K562 (cell line): ENCODE data around the gene INO80D. TPM values are rescaled to one million over a fixed set of nuclear protein-coding genes. Genes with fewer than 3 reads are reported as not detected.

Experiments used
- E2F8 ChIP-seq: fragments of 450-650 bp; IDR thresholded peaks from 2 replicates; pipeline ENCODE4 v1.7.1; 2018; ENCODE audit warnings: mild to moderate bottlenecking, low read depth; ENCODE audit not compliant: partially characterized antibody
- GATAD2B ChIP-seq: fragments of 450-650 bp; IDR thresholded peaks from 2 replicates; pipeline ENCODE4 v1.6.1; 2017; ENCODE audit warnings: mild to moderate bottlenecking, borderline replicate concordance
- HMGN3 ChIP-seq: IDR thresholded peaks from 2 replicates; pipeline ENCODE4 v1.6.1; 2011; ENCODE audit warnings: borderline replicate concordance, low read depth, mild to moderate bottlenecking, mixed read lengths, low read length; ENCODE audit not compliant: insufficient read length; ENCODE audit errors: extremely low read depth
- MCM3 ChIP-seq: fragments of 450-650 bp; IDR thresholded peaks from 2 replicates; pipeline ENCODE4 v1.6.1; 2016
- NFATC3 ChIP-seq: fragments of 450-650 bp; IDR thresholded peaks from 2 replicates; pipeline ENCODE4 v1.6.1; 2017; ENCODE audit warnings: mild to moderate bottlenecking
- RBBP5 ChIP-seq: fragments of 200-600 bp; sonication (generic); IDR thresholded peaks from 2 replicates; pipeline ENCODE4 v1.6.1; 2012; ENCODE audit warnings: borderline replicate concordance, mild to moderate bottlenecking, low read length, control low read depth, inconsistent platforms; ENCODE audit not compliant: insufficient read depth, poor library complexity, severe bottlenecking
- SOX6 ChIP-seq: fragments of 450-650 bp; IDR thresholded peaks from 2 replicates; pipeline ENCODE4 v1.6.1; 2014; ENCODE audit warnings: mild to moderate bottlenecking
- SRF ChIP-seq, 2 experiments: fragments of 250-450, 450-650 bp in 1 of 2; sonication (Bioruptor Pico) in 1 of 2; sonication (generic) in 1 of 2; formaldehyde crosslinking; IDR thresholded peaks; 2 replicates each; pipeline versions ENCODE4 v1.5.0 to v1.5.1; 2020 to 2022; ENCODE audit warnings: mild to moderate bottlenecking in 1 of 2, missing genetic modification reagents in 1 of 2
- YBX1 ChIP-seq: fragments of 450-650 bp; IDR thresholded peaks from 2 replicates; pipeline ENCODE4 v1.7.1; 2016; ENCODE audit warnings: mild to moderate bottlenecking
- ZEB2 ChIP-seq: fragments of 450-650 bp; IDR thresholded peaks from 2 replicates; pipeline ENCODE4 v1.6.1; 2016
- ZNF124 ChIP-seq: sonication (generic); formaldehyde crosslinking; IDR thresholded peaks from 2 replicates; pipeline ENCODE4 v1.8.1; 2022; ENCODE audit warnings: missing genetic modification reagents
- ZNF445 ChIP-seq: fragments of 250-450 bp; sonication (Bioruptor Pico); IDR thresholded peaks from 2 replicates; pipeline ENCODE4 v1.4.0; 2020; ENCODE audit warnings: low read depth, mild to moderate bottlenecking, moderate library complexity
- ZNF551 ChIP-seq: fragments of 250-450 bp; sonication (Bioruptor Pico); IDR thresholded peaks from 2 replicates; pipeline ENCODE4 v1.5.0; 2021; ENCODE audit warnings: mild to moderate bottlenecking, moderate library complexity
- ZNF77 ChIP-seq: fragments of 250-450 bp; sonication (Bioruptor Pico); IDR thresholded peaks from 2 replicates; pipeline ENCODE4 v1.5.0; 2020
- polyA plus RNA-seq, 8 experiments: library from polyadenylated mRNA; depleted of rRNA in 4 of 8; stranded (reverse) in 5 of 8; unstranded in 3 of 8; fragments of >200 nt; fragmentation: Nextera tagmentation in 2 of 8; fragmentation: Illumina TruSeq in 1 of 8; extraction: Ambion mirVana in 2 of 8; extraction: Trizol in 1 of 8; gene quantifications; 2 replicates each; pipeline versions ENCODE4 v1.2.1 to v1.2.3, GENCODE V29; 2011 to 2014; ENCODE audit warnings: inconsistent platforms in 1 of 8, missing spikeins in 1 of 8
- total RNA-seq, 7 experiments: library from RNA; depleted of rRNA in 6 of 7; stranded (reverse); fragments of >200 nt in 6 of 7; fragmentation: Illumina TruSeq in 2 of 7; extraction: Trizol in 2 of 7; gene quantifications; 2 replicates each; pipeline versions ENCODE4 v1.2.1 to v1.2.3, GENCODE V29; 2011 to 2021; ENCODE audit warnings: low replicate concordance in 1 of 7
- TF ChIP-seq, protein P1 (sequence below): sonication (generic); formaldehyde crosslinking; IDR thresholded peaks from 2 replicates; pipeline ENCODE4 v1.8.1; 2022; ENCODE audit warnings: missing genetic modification reagents
- TF ChIP-seq, protein P2 (sequence below): sonication (generic); formaldehyde crosslinking; IDR thresholded peaks from 2 replicates; pipeline ENCODE4 v1.8.1; 2023; ENCODE audit warnings: missing genetic modification reagents, mild to moderate bottlenecking, borderline replicate concordance
- TF ChIP-seq, protein P3 (sequence below): sonication (generic); formaldehyde crosslinking; IDR thresholded peaks from 2 replicates; pipeline ENCODE4 v1.8.0; 2022; ENCODE audit warnings: mild to moderate bottlenecking, low read depth, missing genetic modification reagents

The INO80D gene
- total and polyA plus RNA-seq, 9 of the 15 experiments (the other 6 are each of a cell fraction or from before 2014, with no cell fraction given), result 0.64 to 8.1 (median 2.9) TPM

DNA sequence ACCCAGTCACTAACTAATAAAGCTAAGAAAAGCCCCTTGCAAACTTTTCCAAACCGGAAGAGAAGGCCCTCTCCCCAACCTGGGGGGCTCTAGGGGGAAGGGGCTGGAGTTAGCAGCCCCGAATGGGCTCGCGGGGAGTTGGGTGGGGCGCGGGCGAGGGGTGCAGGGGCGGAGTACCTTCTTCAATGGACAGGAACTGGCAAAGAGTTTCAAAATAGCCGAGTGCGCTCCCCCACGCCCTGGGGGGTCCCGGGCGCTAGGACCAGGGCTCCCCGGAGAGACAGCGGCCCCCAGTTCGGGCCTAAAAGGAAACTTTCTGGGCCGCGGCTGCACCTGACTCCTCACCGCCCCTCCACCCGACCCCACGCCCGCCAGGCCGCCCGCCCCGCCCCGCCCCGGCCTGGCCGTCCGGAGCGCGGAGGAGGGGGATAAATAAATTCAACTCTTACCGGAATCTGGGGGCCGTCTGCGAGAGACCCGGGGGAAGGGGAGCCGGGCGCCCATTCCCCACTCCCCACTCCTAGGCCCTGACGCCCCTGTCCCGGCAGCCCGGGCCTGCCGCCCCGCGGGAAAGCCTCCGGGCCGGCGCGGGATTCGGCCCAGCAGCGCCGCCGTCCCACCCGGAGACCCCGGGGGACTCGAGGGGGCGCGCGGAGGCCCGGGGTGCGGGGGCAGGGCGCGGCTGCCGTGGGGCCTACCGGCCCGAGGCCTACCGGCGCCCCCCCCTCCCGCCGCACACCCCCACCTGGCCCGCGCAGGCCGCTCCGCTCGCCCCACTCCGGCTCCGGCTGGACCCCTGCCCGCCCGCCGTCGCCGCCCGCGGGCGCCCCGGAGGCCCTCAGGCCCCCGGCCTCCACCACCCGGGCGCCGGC, 868 bp downstream of the INO80D start (continued):
- TF ChIP-seq ZEB2 (no peak), NFATC3 (no peak), ZNF77 (no peak), GATAD2B (no peak), HMGN3 (peak; percentile 23), RBBP5 (no peak), ZNF551 (CRISPR knock-in tag) (no peak), SRF (CRISPR knock-in tag; IDR thresholded peaks at IDR 0.05) (no peak; a peak in 1 of 4 replicates), YBX1 (no peak), ZNF445 (CRISPR knock-in tag) (no peak), ZNF124 (no peak), MCM3 (no peak), SOX6 (no peak), E2F8 (no peak)
- TF ChIP-seq, protein P1, sequence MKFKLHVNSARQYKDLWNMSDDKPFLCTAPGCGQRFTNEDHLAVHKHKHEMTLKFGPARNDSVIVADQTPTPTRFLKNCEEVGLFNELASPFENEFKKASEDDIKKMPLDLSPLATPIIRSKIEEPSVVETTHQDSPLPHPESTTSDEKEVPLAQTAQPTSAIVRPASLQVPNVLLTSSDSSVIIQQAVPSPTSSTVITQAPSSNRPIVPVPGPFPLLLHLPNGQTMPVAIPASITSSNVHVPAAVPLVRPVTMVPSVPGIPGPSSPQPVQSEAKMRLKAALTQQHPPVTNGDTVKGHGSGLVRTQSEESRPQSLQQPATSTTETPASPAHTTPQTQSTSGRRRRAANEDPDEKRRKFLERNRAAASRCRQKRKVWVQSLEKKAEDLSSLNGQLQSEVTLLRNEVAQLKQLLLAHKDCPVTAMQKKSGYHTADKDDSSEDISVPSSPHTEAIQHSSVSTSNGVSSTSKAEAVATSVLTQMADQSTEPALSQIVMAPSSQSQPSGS (CRISPR knock-in tag), result no peak
- TF ChIP-seq, protein P2, sequence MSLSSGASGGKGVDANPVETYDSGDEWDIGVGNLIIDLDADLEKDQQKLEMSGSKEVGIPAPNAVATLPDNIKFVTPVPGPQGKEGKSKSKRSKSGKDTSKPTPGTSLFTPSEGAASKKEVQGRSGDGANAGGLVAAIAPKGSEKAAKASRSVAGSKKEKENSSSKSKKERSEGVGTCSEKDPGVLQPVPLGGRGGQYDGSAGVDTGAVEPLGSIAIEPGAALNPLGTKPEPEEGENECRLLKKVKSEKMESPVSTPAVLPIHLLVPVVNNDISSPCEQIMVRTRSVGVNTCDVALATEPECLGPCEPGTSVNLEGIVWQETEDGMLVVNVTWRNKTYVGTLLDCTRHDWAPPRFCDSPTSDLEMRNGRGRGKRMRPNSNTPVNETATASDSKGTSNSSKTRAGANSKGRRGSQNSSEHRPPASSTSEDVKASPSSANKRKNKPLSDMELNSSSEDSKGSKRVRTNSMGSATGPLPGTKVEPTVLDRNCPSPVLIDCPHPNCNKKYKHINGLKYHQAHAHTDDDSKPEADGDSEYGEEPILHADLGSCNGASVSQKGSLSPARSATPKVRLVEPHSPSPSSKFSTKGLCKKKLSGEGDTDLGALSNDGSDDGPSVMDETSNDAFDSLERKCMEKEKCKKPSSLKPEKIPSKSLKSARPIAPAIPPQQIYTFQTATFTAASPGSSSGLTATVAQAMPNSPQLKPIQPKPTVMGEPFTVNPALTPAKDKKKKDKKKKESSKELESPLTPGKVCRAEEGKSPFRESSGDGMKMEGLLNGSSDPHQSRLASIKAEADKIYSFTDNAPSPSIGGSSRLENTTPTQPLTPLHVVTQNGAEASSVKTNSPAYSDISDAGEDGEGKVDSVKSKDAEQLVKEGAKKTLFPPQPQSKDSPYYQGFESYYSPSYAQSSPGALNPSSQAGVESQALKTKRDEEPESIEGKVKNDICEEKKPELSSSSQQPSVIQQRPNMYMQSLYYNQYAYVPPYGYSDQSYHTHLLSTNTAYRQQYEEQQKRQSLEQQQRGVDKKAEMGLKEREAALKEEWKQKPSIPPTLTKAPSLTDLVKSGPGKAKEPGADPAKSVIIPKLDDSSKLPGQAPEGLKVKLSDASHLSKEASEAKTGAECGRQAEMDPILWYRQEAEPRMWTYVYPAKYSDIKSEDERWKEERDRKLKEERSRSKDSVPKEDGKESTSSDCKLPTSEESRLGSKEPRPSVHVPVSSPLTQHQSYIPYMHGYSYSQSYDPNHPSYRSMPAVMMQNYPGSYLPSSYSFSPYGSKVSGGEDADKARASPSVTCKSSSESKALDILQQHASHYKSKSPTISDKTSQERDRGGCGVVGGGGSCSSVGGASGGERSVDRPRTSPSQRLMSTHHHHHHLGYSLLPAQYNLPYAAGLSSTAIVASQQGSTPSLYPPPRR (CRISPR knock-in tag), result no peak
- TF ChIP-seq, protein P3, sequence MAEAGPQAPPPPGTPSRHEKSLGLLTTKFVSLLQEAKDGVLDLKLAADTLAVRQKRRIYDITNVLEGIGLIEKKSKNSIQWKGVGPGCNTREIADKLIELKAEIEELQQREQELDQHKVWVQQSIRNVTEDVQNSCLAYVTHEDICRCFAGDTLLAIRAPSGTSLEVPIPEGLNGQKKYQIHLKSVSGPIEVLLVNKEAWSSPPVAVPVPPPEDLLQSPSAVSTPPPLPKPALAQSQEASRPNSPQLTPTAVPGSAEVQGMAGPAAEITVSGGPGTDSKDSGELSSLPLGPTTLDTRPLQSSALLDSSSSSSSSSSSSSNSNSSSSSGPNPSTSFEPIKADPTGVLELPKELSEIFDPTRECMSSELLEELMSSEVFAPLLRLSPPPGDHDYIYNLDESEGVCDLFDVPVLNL, result no peak
